VCaP (cell line): ENCODE results near the gene DUSP3.

Source experiments
- H3K27ac ChIP-seq: fragments of 450-650 bp; 2 replicates; pipeline ENCODE4 v1.5.1; 2017
- CTCF ChIP-seq: fragments of 450-650 bp; conservative IDR thresholded peaks from 2 replicates; pipeline ENCODE4 v1.5.1; 2017; ENCODE audit warnings: mild to moderate bottlenecking, moderate library complexity

DUSP3 gene

GRCh38 chr17:43784628-43785101, 5.9 kb upstream of the DUSP3 start:
- no peak overlapping the region for H3K27ac ChIP-seq
- no peak for TF ChIP-seq CTCF

- no peak for TF ChIP-seq CTCF
- H3K27ac ChIP-seq, result no peak overlapping the region
These were observed 5.3 kb upstream of the DUSP3 start for GRCh38 chr17:43784068-43784467.

- TF ChIP-seq CTCF, result no peak
- no peak overlapping the region for H3K27ac ChIP-seq
These were observed 4.3 kb upstream of the DUSP3 start for GRCh38 chr17:43782913-43783680.

- H3K27ac ChIP-seq, result peak within 1 kb of the TSS; percentile 95
- TF ChIP-seq CTCF, result no peak
These were observed 1.4 kb upstream of the DUSP3 start, which contains the start of gene CFAP97D1 for GRCh38 chr17:43780135-43780534. CFAP97D1 (plus strand) TSS chr17:43780435; CDS start chr17:43780463, 28 bp downstream.

GRCh38 chr17:43779145-43780125, 658 bp upstream of the DUSP3 start:
- TF ChIP-seq CTCF, result peak; percentile 29; the same call in 1 of the 2 replicates
- H3K27ac ChIP-seq, result peak overlapping the region; percentile 95

GRCh38 chr17:43774304-43775250, 4.2 kb downstream of the DUSP3 start:
- TF ChIP-seq CTCF, result no peak
- H3K27ac ChIP-seq, result no peak overlapping the region
